Left forelimb (tissue), 1 donor: ENCODE results near the gene ADO.

Source experiments
- DNase-seq: peaks from one replicate; pipeline ENCODE4 v3.0.0-alpha.2; 2018; ENCODE audit warnings: low spot score

The ADO gene

DNA sequence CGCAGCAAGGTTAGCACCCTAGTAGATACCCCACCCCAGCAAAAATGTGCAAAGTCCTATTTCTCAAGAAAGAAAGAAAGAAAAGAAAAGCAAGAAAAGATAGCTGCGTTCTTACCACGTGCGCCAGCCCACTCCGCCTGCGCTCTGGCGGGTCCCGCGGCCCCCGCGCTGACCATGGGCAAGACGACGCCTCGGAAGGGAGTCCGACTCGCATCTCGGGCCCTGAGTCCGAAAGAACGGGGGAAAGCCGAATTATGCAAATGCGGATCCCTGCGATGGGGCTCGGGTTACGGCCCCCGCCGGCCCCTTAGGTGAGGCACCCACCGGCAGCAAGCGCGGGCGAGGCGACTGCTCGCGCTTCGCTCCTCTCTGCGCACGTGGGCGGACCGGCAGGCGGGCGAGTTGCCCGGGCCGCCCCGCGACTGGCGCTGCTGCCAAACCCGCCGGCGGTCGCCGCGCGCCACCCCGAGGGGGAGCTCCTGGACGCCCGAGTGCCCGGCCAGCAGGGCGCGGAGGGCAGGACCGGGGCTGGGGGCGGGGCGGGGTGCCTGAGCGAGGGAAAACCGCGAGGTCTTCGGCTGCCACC is 14.0 kb downstream of the ADO start:
- no peak for DNase-seq

DNA sequence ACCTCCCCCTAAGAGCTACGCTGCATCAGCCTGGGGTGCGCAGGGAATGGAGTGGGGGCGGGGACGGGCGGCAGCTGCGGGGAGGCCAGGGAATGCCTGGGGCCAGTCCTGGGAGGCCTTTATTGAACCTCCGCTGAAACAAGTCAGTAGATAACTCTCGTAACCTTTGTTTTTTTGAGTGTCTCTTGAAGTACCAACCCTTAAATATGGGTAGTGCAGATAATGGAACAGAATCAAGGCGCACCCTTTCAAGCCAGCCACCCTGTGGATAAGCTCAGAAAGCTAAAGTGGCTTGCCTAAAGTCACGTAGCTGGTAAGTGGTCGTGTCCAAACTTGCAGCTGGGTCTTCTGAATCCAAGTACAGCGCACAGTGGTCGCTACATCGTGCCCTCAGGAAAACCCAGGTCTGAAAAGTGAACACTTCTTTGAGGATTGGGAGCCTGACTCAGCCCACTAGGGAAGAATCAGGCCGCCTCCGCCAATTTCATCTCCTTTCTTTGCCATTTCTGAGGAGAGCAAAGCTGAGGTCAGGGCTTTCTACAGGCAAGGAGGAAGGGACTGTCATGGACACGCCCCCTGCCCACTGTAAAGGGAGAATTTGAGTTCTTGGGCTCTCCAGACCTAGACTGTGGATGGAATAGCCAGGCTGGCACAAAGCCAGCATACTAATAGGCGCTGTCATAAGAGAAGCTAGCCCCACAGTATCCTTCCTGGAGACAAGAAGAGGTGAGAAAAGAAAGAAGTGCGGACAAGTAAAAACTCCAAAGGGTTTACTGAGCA is 14.8 kb downstream of the ADO start:
- DNase-seq: no peak

DNA sequence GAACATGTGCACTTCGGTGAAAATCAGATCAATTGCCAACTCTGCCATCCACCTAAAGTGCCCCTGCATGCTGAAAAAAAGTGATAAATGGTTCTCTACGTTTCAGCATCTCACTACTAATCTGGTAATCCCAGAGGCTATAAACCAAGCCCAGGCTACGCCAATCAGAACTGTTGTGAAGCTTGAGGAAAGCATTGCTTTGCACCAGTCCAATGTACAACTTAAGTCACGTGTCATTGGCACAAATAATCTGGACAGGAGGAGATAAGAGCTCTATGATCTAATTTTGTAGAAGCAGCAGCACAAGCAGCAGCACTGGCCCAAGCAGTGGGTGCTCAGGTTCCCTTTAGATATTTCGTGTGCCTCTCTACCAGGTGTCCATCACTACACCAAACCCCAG is 16.1 kb downstream of the ADO start:
- DNase-seq: no peak

DNA sequence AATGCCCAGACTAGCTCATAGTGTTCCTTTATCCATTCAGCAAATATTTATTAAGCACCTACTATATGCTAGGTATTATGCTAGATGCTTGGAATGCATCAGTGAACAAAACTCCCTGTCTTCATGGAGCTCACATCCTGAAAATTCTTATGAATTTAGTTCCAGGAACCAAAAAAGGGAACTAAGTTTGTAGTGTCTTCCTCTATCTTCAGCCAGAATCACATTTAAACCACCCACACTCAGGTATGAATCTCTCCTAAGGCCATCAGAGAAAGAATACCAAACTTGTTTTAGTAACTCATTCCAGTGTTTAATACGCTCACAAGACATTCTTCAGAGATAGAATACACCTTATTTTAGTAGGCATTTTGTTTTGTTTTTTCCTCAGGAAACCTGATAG is 21.8 kb downstream of the ADO start:
- DNase-seq: no peak

DNA sequence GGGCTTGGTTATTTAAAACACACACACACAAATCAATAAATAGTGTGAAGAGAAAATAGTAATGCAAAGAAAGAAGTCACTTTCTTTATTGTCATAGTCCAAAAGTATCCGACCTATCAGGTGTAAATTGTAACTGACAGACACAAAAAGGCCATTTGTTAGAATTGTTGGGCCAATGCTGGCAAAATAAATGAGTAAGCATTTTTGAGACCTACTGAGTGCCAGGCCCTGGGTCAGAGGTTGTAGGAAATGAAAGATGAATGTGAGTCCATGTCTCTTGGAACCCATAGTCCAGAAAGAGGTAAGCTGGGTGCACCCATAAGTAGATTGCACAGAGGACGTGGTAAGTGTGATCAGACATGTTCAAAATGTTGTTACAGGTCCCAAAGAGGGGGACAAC is 25.1 kb downstream of the ADO start:
- no peak for DNase-seq

DNA sequence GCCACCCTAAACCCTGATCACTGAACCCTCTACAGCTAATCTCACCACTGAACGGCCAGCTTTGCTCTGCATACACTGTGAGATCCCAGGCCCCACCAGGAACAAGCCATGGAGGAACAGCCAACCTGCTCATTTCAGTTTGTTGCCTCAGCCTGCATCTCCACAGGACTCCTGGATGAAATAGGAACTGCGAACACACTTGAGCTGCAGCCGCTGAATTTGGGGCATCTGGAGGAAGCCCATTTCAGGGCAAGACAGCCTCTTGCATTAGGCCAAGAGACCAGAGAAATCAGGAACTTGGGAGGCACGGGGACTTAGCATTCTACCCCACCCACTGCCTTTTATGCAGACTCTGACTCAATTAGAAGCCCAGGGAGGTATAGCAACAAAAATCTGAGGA is 26.2 kb downstream of the ADO start:
- no peak for DNase-seq

DNA sequence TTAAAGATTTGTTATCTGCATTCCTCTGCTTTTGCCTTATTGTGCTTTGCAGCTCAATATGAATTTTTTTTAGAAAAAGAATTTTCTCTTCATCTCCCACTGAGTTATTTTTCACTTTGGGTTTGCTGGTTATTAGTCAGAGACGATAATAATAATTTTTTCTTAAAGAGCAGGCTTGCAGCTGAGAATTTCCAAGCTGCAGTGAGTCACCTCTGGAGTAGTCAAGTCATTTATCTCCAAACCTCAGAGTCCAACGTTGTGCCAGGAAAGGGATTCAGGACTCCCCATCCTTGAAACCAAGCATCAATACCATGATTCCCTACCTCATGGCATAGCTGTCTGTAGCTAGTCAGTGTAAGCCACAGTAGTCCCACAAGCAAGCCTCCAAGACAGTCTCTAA is 26.8 kb downstream of the ADO start:
- no peak for DNase-seq

DNA sequence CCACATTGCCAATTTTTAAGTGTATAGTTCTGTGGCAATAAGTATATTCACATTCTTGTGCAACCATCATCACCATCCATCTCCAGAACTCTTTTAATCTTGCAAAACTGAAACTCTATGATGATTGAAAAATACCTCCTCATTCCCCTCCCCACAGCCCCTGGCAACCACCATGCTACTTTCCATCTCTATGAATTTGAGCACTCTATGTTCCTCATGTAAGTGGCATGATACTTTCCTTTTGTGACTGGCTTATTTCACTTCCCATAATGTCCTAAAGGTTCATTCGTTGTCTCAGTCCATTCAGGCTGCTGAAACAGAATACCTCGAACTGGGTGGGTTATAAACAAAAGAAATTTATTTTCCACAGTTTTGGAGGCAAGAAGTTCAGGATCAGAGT is 35.1 kb downstream of the ADO start:
- DNase-seq: no peak

DNA sequence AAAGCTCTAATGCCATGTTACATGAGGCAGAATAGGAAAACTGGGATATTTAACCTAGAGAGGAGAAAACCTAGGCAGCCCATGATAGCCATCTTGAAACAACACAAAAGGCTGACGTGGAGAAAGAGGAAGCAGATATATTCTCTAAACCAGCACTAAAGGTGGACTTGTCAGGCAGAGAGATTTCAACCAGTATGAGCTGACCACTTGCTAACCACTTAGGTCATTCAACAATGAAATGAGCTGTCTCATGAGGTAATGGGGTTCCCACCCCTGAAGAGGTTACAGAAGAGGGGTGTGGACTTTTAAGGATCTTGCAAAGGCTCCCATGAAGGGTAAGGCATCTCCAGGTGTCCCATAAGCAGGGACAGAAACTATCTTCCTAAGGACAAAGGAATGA is 38.5 kb downstream of the ADO start:
- DNase-seq: no peak

DNA sequence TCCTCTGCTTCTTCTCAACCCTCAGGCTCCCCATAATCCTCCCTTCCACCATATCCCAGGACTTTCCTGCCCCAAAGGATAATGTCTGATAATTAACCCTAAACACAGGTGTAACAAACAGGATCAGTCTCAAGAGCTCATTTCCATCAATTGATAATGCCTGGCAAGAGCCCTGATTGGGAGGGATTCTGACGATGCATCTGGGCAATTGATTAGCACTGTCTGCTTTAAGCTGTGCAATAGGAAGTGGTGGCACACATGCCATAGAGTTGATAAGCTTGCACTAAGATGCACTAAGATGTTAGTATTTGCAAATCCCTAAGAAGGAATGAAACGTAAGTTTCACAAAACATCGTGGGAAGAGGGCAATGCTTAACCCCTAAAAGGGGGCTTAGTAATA is 39.1 kb downstream of the ADO start:
- no peak for DNase-seq

DNA sequence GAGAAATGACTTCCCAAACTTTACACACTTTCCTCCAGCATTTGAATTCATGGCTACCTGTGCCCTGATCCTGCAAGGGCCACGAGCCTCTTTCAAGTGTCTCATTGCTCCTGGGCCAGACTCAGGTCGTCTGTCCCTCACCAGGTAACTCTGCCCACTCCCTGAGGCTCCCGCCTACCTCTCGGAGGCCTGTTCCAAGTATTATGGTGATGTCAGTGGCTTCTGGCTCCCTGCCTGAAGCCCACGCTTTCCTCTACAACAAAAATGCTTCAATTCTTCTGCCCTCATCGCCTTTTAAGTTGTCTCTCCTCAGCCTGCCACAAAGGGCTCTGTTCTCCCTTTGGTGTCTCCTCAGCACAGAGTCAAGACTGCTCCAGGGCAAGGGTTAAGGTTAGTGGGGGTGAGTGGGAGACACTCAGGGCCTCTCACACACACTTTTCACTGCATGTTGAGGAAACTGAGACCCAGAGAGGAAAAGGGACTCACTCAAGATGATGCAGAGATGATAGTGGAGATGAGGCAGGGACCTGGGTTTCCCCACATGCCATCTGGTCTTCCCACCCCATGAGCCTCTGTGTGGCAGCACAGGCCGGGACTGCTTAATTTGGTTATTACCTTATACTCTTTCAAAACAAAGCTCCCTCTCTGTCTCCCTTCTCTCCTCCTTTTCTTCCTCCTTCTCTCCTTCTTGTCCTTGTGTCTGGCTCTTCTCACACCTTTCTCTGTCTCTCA is 39.9 kb downstream of the ADO start:
- no peak for DNase-seq

DNA sequence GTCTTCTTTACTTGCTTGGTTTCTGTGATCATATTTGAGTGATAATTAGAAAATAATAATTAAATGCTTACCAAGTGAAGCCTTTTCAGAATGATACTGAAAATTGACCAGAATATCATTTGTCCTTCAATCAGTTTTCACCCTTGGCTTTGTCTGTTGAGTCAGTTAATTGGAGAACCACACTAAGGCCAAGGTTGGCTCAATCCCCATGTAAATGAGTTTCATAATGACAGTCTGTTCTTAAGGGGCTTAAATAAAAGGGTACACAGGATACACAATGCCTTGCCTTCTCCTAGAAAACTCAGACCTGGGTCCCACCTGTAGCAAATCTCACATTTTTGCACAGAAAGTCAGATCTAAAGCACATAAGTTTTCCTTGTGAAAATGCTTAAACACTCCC is 42.9 kb downstream of the ADO start:
- no peak for DNase-seq

DNA sequence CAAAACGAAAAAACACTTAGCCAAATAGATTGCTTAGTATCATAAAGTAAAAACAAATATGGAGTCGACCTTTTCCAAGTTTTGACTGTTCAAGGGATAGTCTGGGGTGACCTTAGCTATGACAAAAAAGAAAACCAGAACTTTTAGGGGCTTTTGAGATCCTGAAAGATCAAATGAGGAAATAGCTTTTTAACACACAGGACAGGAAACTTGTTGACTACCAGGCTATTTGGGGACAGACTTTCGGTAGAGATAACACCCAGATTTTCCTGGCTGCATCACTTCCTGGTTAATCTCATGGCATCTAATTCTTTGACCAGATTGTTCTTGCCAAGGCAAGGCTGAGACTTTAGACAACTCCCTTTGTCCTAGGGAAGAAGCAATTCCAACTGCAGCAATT is 46.1 kb downstream of the ADO start:
- no peak for DNase-seq

DNA sequence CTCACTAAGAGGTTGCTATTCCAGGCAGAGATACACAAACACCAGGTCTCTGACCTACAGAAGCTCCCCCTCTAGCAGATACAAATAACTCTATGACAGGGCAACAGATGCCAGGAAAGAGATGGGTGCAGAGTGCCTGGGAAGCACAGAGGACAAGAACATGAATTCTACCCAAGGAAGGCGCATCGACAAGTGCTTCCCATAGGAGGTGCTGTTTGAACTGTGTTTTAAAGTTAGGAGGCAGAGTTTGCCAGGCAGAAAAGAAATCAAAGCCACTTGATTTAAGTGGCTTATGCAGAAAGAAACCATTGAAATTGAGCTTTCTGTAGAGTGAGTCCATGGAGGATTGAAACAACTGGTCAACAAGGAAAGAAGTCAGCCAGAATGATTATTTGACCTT is 46.9 kb downstream of the ADO start:
- no peak for DNase-seq

DNA sequence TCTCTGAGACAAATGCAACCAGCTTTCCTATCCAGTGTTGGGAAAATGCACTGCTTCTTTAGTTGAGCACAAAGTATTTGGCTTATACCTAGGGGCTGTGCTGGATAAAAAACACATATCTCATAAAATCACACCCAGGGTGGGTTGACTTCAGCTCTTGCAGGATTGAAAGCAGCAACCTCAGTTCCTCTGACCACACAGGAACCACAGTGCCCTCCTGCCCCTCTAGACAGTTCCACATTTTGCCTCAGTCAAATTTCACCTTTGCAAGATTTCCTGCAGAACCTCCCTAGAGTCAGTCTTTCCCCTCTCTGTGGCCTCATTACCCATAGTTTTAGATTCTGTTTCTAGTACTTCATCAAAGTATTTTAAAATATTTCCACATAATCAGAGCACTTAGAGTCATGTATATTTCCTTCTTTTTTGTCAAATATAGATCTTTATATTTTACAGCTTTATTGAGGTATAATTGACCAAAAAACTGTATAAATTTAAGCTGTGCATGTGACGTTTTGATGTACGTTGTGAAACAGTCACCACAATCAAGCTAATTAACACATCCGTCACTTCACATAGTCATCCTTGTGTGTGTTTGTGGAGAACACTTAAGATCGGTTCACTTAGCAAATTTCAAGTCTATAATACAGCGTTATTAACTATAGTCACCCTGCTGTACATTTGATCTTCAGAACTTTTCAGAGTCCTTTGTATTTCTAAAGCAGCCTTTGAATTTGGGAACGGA is 48.6 kb downstream of the ADO start:
- DNase-seq: no peak

DNA sequence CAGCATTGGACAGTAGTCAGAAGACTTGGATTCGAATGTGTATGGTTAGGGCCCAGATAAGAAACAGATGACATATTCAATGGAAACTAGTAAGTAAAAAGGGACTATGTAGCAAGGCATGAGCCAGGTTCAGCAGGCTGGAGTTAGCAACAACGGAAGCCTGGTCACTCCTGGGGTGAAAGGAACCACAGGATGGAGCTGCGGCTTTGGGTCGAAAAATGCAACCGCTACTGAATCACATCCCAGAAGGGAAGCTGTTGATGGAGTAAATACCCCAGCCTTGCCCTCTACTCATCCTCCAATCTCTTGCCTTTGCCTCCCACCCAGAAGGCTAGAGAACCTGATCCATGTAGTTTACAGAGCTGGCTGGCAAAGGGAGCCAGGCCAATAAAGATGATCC is 49.2 kb downstream of the ADO start:
- no peak for DNase-seq

DNA sequence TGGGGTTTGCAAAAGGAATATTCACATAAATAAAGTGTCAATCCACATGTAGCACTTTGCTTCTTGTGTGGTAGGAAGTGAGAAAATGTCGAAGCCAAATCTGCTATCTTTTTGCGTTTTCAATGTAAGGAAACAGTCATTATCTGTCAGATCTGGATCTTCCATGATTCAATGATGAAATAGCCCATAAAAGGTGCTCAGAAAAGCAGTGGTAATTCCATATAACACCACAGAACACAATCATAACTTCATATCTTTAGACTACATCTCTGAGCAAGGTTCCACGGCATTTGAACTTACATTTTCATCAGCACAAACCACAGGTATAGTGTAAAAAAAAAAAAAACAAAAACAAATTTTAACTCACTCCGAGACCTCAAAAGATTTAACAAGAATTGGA is 51.5 kb downstream of the ADO start:
- DNase-seq: no peak
